Measurements from ENCODE around the gene ARMH3.

Gene ARMH3

DNA sequence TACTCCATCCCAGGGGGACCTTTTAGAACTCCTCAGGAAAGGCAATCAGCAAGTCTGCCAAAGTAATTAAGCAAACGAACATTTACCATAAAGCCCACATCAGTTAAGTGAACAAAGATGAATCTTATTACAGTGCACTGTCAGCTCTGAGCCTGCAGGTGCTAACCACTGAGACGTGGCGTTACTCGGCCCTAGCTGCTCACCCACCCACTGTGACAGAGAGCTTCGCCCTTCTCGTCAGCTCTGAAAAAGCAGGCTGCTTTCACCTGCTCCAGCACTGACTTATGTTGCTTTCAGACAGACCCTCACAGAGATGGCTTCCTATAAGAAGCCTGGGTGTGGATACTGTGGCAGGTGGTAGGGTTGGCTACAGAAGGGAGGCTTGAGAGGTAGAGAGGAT lies 154.6 kb downstream of the ARMH3 start:
- Histone ChIP-seq H3K27me3 (no peaks in the 10 kb centered on the region), H3K4me2 (peak overlapping the region in 8 of 11 experiments; percentile 32 to 72 (median 59); a peak in 15 of 22 replicates), H3K4me3 (no peak overlapping the region), H3K36me3 (peaks cover 0 to 83% (median 10%) of the 10 kb centered on the region in 11 experiments; a peak in 11 of 22 replicates), H3K27ac (no peak overlapping the region), H3K9me3 (replicated peaks in 1 of 11) (no peaks in the 10 kb centered on the region), H3K4me1 (peaks cover 15 to 75% (median 62%) of the 10 kb centered on the region in 10 experiments; a peak in 19 of 20 replicates), H4K20me1 (peaks cover 5 to 92% (median 47%) of the 10 kb centered on the region in 11 experiments; a peak in 17 of 22 replicates), H3K9ac (peak overlapping the region in 1 of 11 experiments; percentile 1; a peak in 2 of 22 replicates)
- no peak for TF ChIP-seq Cebpa-rat (IDR thresholded peaks at IDR 0.05)

DNA sequence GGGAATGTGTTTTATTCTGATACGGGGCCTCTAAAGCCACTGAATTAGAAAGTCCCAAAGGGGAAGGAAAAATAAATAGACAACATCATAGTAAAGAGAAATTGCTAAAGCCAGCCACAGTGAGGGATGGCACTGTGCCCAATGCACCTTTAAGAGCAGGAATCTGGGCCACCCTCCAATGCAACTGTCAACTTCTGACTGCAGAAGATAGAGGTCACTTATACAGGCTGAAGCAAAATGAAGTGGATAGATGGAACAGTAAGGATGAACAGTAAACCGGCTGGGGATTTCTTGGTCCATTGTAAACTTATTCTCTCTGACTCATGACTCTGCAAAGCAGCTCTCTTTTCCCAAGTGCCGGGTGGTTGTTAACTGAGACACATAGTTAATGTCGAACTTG lies 158.3 kb downstream of the ARMH3 start:
- Histone ChIP-seq H3K4me1 (peaks cover 7 to 38% (median 31%) of the 10 kb centered on the region in 10 experiments; a peak in 18 of 20 replicates), H3K4me3 (no peak overlapping the region), H4K20me1 (peaks cover 0 to 100% (median 37%) of the 10 kb centered on the region in 11 experiments; a peak in 16 of 22 replicates), H3K27me3 (no peaks in the 10 kb centered on the region), H3K36me3 (peaks cover 0 to 76% (median 10%) of the 10 kb centered on the region in 11 experiments; a peak in 12 of 22 replicates), H3K9me3 (replicated peaks in 1 of 11) (no peaks in the 10 kb centered on the region), H3K9ac (no peak overlapping the region), H3K4me2 (peak overlapping the region in 7 of 11 experiments; percentile 15 to 45 (median 39); a peak in 9 of 22 replicates), H3K27ac (no peak overlapping the region)
- TF ChIP-seq Cebpa-rat (IDR thresholded peaks at IDR 0.05), result no peak

DNA sequence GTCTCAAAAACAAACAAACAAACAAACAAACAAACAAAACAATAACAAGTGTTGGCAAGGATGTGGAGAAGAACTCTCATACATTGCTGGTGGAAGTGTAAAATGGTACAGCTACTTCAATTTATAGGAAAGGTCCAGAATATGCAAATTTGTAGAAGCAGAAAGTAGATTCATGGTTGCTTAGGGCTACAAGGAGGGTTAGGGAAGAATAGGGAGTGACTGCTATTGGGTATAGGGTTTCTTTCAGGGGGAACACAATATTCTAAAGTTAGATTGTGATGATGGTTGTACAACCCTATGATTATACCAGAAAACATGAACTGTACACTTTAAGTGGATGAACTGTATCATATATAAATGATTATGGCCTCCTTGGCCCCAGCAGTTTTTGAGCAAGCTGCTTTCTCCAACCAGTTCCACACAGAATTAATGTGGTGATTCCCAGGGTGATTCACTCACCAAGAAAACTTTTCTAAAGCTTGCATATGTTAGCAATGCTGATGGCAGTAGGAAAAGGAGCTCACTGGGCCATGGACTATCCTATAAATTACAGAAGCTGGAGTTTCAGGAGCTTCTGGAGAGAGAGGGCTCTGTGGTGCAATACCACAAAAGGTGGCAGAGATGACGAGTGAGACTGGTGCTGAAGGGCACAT lies 159.6 kb downstream of the ARMH3 start:
- no peak for TF ChIP-seq Cebpa-rat (IDR thresholded peaks at IDR 0.05)
- Histone ChIP-seq H3K4me3 (no peak overlapping the region), H3K36me3 (peaks cover 0 to 74% (median 10%) of the 10 kb centered on the region in 11 experiments; a peak in 11 of 22 replicates), H3K9ac (no peak overlapping the region), H3K9me3 (replicated peaks in 1 of 11) (no peaks in the 10 kb centered on the region), H3K4me2 (0 out of 22 replicates have a peak overlapping the region, but pooled peaks of 1 of the 11 experiments have one; percentile 3), H4K20me1 (peaks cover 0 to 100% (median 33%) of the 10 kb centered on the region in 11 experiments; a peak in 15 of 22 replicates), H3K27me3 (no peaks in the 10 kb centered on the region), H3K27ac (no peak overlapping the region), H3K4me1 (peaks cover 7 to 25% (median 20%) of the 10 kb centered on the region in 10 experiments; a peak in 18 of 20 replicates)

DNA sequence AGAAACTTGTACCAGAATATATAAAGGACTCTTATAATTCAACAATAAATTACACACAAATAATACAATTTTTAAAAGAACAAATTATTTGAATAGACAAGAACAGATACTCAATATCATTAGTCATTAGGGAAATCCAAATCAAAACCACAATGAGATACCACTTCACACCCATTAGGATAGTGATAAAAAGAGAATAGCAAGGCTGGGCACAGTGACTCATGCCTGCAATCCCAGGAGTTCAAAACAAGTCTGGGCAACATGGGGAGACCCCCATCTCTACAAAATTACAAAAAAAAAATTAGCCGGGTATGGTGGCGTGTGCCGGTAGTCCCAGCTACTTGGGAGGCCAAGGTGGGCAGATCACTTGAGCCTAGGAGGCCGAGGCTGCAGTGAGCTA lies 160.2 kb downstream of the ARMH3 start:
- Histone ChIP-seq H3K27me3 (no peaks in the 10 kb centered on the region), H3K36me3 (peaks cover 0 to 71% (median 5%) of the 10 kb centered on the region in 11 experiments; a peak in 11 of 22 replicates), H3K4me3 (no peak overlapping the region), H3K9me3 (replicated peaks in 1 of 11) (no peaks in the 10 kb centered on the region), H3K9ac (no peak overlapping the region), H3K4me1 (peaks cover 7 to 20% (median 16%) of the 10 kb centered on the region in 10 experiments; a peak in 17 of 20 replicates), H3K27ac (no peak overlapping the region), H3K4me2 (no peak overlapping the region), H4K20me1 (peaks cover 0 to 99% (median 28%) of the 10 kb centered on the region in 11 experiments; a peak in 15 of 22 replicates)
- TF ChIP-seq Cebpa-rat (IDR thresholded peaks at IDR 0.05), result no peak

DNA sequence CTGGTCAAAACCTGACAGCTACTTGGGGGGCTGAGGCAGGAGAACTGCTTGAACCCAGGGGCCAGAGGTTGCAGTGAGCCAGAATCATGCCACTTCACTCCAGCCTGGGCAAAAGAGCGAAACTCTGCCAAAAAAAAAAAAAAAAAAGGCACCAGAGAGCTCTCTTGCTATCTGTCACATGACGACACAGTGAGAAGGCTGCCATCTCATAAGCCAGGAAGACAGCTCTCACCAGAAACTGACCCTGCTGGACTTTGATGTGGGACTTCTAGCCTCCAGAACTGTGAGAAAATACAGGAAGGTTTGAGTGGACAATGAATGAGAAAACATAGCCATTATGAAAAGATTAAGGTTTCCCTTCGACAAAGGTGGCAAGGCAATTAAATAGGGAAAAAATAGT lies 161.2 kb downstream of the ARMH3 start:
- Histone ChIP-seq H3K9me3 (replicated peaks in 1 of 11) (no peaks in the 10 kb centered on the region), H3K27ac (no peak overlapping the region), H3K36me3 (peaks cover 0 to 61% (median 3%) of the 10 kb centered on the region in 11 experiments; a peak in 7 of 22 replicates), H3K27me3 (no peaks in the 10 kb centered on the region), H3K9ac (no peak overlapping the region), H3K4me1 (peaks cover 7 to 26% (median 13%) of the 10 kb centered on the region in 10 experiments; a peak in 17 of 20 replicates), H3K4me3 (no peak overlapping the region), H3K4me2 (no peak overlapping the region), H4K20me1 (peaks cover 4 to 98% (median 27%) of the 10 kb centered on the region in 11 experiments; a peak in 15 of 22 replicates)
- no peak for TF ChIP-seq Cebpa-rat (IDR thresholded peaks at IDR 0.05)

DNA sequence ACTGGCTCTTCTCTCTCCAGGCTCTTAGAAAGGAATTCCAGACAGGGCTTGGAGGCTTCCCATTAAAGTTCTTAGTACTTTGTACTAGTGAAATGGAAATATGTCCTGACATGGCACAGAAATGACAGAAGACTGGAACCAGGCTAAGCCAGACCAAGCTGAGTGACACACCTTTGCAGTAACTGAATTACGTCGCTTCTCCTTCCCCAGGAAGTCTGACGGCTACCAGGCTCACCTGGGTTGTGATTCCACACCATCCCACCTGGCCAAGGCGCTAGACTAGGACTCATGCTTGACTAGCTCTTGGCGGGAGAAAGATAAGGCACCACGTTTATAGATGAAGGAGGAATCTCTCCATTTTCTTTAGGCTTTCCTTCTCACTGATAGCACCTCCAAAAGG lies 161.7 kb downstream of the ARMH3 start:
- Histone ChIP-seq H3K9ac (no peak overlapping the region), H3K9me3 (replicated peaks in 1 of 11) (no peaks in the 10 kb centered on the region), H4K20me1 (peaks cover 4 to 97% (median 27%) of the 10 kb centered on the region in 11 experiments; a peak in 16 of 22 replicates), H3K4me1 (peaks cover 9 to 31% (median 13%) of the 10 kb centered on the region in 10 experiments; a peak in 19 of 20 replicates), H3K27me3 (no peaks in the 10 kb centered on the region), H3K27ac (no peak overlapping the region), H3K36me3 (peaks cover 0 to 60% (median 4%) of the 10 kb centered on the region in 11 experiments; a peak in 8 of 22 replicates), H3K4me3 (no peak overlapping the region), H3K4me2 (no peak overlapping the region)
- no peak for TF ChIP-seq Cebpa-rat (IDR thresholded peaks at IDR 0.05)

DNA sequence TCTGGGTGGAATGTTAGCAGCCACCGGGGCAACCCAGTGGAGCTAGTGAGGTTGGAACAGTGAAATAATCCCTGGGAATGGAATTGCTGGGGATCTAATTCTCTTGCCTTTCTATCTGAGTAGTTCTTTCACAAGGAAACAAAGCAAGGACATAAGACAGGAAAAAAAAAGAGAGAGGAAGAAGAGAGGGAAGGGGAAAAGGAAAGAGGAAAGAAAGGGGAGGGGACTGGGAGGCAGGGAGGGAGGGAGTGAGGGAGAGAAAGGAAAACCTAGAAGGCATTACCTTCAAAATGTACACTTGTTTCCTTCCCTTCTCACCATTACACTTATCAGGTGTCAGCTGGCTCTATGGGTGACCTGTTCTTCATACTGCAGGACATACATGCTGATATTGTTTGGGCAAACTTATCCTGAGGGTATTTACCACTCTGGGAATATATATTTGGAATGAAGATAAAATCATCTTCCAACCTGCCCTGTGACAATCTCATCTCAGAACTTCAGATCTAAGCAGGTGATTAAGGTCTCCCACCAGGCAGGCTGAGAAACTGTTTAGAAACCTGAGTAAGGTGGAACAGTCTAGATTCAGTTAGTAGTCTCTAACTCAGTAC lies 162.4 kb downstream of the ARMH3 start:
- Histone ChIP-seq H3K4me3 (no peak overlapping the region), H3K9ac (no peak overlapping the region), H3K4me2 (no peak overlapping the region), H3K9me3 (replicated peaks in 1 of 11) (no peaks in the 10 kb centered on the region), H3K27ac (no peak overlapping the region), H3K4me1 (peaks cover 9 to 38% (median 14%) of the 10 kb centered on the region in 10 experiments; a peak in 19 of 20 replicates), H3K27me3 (no peaks in the 10 kb centered on the region), H3K36me3 (peaks cover 0 to 60% (median 7%) of the 10 kb centered on the region in 11 experiments; a peak in 13 of 22 replicates), H4K20me1 (peaks cover 4 to 97% (median 27%) of the 10 kb centered on the region in 11 experiments; a peak in 15 of 22 replicates)
- TF ChIP-seq Cebpa-rat (IDR thresholded peaks at IDR 0.05), result no peak

DNA sequence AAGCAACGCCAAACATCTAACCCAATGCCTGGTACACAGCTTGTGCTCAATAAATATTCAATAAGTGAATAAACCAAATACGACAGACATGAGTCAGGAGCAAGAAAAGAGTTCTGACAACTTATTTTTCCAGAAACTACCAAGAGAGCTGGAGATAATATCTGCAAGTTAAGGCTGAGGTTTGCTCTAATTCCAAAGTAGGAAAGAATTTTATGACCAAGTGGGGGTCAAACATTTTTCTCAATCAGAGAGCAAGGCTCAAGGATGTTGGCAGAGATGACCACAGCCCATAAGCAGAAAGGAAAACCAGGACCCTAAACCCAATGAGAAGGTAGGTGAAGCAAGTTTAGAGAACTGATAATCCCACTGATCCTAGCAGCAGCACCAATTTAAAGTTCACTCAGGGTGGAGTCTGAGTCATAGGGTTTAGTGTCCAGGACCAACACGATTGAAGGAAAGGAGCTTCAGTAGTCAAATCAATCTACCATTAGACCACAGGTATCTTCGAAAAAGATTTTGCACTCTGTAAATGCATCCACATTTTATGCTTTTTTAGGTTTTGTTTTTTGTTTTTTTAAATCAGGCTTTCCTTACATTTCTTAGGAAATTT lies 163.1 kb downstream of the ARMH3 start:
- Histone ChIP-seq H3K27ac (no peak overlapping the region), H3K4me2 (no peak overlapping the region), H4K20me1 (peaks cover 7 to 97% (median 27%) of the 10 kb centered on the region in 11 experiments; a peak in 15 of 22 replicates), H3K9me3 (replicated peaks in 1 of 11) (no peaks in the 10 kb centered on the region), H3K4me1 (peaks cover 4 to 37% (median 8%) of the 10 kb centered on the region in 10 experiments; a peak in 19 of 20 replicates), H3K9ac (no peak overlapping the region), H3K4me3 (no peak overlapping the region), H3K27me3 (no peaks in the 10 kb centered on the region), H3K36me3 (peaks cover 6 to 64% (median 15%) of the 10 kb centered on the region in 11 experiments; a peak in 16 of 22 replicates)
- no peak for TF ChIP-seq Cebpa-rat (IDR thresholded peaks at IDR 0.05)

Measured in BLaER1 treated with 17β-estradiol and CSF1 and Interleukin-3, amounts not matched to agents 10 nM and 100 nM (cell line).